BLaER1 (cell line): ENCODE data around the gene FADS1.

Experiments used
- H3K27ac ChIP-seq: shearing (Covaris generic); formaldehyde crosslinking; 2 replicates; pipeline ENCODE4 v1.8.1; 2022
- H3K27me3 ChIP-seq: shearing (Covaris generic); formaldehyde crosslinking; 2 replicates; pipeline ENCODE4 v1.8.1; 2022
- H3K36me3 ChIP-seq: shearing (Covaris generic); formaldehyde crosslinking; 2 replicates; pipeline ENCODE4 v1.8.1; 2022
- H3K4me1 ChIP-seq: shearing (Covaris generic); formaldehyde crosslinking; 2 replicates; pipeline ENCODE4 v1.8.1; 2022
- H3K4me2 ChIP-seq: shearing (Covaris generic); formaldehyde crosslinking; 2 replicates; pipeline ENCODE4 v1.8.1; 2022
- H3K4me3 ChIP-seq: shearing (Covaris generic); formaldehyde crosslinking; 2 replicates; pipeline ENCODE4 v1.8.1; 2022
- H3K9ac ChIP-seq: shearing (Covaris generic); formaldehyde crosslinking; 2 replicates; pipeline ENCODE4 v1.8.1; 2022
- H3K9me3 ChIP-seq: shearing (Covaris generic); formaldehyde crosslinking; 2 replicates; pipeline ENCODE4 v1.8.1; 2022
- H4K20me1 ChIP-seq: shearing (Covaris generic); formaldehyde crosslinking; 2 replicates; pipeline ENCODE4 v1.8.1; 2022
- Cebpa-rat ChIP-seq: shearing (Covaris generic); IDR thresholded peaks from 2 replicates; pipeline ENCODE4 v1.8.1; 2022

FADS1 gene

DNA sequence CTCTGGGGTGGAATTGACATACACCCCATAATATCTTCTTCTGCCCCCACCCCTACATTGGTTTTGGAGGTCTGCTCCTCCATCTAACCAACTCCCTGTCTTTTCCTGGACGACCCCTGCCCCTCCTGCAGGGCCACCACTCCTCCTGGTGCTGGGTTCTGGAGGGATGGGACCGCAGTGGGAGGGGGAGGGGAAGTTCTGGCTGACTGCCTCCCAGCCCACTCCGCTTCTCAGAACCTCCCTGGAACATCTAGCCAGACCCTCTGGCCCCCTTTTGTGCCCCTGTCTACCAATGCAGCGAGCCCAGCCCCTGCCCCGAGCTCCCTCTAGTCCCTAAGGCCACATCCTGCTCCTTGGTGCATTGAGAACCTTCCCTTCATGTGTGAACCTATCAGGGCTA is 63.1 kb downstream of the FADS1 start:
- Histone ChIP-seq H3K4me3 (no peak overlapping the region), H3K4me2 (no peak overlapping the region), H3K9me3 (no peaks in the 10 kb centered on the region), H3K9ac (no peak overlapping the region), H3K27ac (no peak overlapping the region), H3K4me1 (peaks cover 32% of the 10 kb centered on the region), H3K27me3 (peaks cover 55% of the 10 kb centered on the region), H3K36me3 (no peaks in the 10 kb centered on the region), H4K20me1 (no peaks in the 10 kb centered on the region)
- TF ChIP-seq Cebpa-rat: no peak

DNA sequence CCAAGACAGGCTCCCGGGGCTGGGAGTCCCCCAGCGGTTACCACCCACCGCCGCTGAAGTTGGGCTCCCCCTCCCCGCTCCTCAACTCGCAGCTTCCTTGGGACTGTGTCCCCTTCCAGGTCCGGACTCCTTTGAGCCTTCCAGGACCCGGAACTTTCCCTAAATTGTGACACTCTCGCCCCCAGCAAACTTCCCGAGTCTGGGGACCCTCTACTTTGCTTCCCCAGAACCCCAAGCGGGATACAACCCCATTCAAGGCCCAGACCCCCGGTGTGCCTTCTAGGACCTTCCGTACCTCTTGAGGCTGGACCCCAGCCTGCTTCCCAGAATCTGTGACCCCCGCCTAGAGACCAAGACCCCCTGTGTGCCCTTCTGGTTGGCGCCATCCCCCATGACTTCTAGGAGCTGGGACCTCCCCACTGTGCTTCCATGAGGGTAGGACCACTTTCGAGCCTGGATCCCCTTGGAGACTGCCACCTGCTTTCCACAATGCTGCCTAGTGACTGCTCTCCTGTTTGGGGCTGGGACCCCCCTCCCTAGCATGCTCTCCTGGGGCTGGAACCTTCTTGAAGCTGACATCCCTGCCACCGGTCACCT is 63.8 kb downstream of the FADS1 start:
- H3K9ac ChIP-seq: no peak overlapping the region
- no peaks in the 10 kb centered on the region for H4K20me1 ChIP-seq
- peak overlapping the region; percentile 80 for H3K4me2 ChIP-seq
- no peak for TF ChIP-seq Cebpa-rat
- no peak overlapping the region for H3K27ac ChIP-seq
- H3K9me3 ChIP-seq: no peaks in the 10 kb centered on the region
- peaks cover 32% of the 10 kb centered on the region for H3K4me1 ChIP-seq
- H3K36me3 ChIP-seq: no peaks in the 10 kb centered on the region
- peaks cover 55% of the 10 kb centered on the region for H3K27me3 ChIP-seq
- H3K4me3 ChIP-seq: peak overlapping the region; percentile 62

DNA sequence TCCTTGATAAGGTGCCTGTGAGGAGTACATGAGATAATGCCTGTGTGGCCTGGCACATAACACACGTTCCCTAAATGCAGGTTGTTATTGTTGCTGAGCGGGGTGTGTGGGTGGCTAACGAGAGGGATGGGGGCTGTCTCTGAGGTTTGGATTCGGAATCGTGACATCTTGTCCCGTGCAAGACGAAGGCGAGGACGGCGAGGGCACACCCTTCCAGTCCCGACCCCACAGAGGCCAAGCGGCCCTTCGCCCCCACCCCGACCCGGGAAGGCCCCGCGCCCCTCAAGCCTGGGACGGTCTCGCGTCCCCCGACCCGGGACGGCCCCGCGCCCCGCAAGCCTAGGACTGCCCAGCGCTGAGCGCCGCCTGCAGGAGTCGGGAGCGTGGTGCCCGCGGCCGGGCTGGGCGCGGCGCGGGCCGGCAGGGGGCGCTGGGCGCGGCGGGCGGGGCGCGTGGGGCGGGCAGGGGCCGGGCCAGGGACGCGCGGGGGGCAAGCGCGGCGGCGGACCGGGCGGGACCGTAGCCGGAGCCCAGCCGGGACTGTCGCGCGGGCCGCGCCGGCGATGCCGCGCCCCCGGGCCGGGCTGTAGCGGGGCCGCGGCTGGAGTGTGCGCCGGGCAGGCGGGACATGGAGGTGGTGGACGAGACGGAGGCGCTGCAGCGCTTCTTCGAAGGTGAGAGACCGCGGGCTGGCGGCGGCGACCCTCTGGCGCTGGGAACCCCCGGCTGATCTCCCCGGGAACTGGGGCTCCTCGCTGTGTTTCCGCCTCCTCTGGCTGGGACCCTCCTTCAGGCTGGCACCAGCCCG is 64.5 kb downstream of the FADS1 start, which contains the start of gene MYRF:
MYRF (plus strand) TSS at position 520 of the 808 bp plus-strand sequence; CDS start at position 629, 109 bp downstream.
- H3K36me3 ChIP-seq: no peaks in the 10 kb centered on the region
- H3K4me3 ChIP-seq: peak within 1 kb of the TSS; percentile 62
- H3K4me1 ChIP-seq: peaks cover 27% of the 10 kb centered on the region
- H3K27me3 ChIP-seq: peaks cover 55% of the 10 kb centered on the region
- H3K27ac ChIP-seq: no peak within 1 kb of the TSS
- H3K9me3 ChIP-seq: no peaks in the 10 kb centered on the region
- no peak within 1 kb of the TSS for H3K9ac ChIP-seq
- H4K20me1 ChIP-seq: no peaks in the 10 kb centered on the region
- no peak for TF ChIP-seq Cebpa-rat
- H3K4me2 ChIP-seq: peak within 1 kb of the TSS; percentile 80

DNA sequence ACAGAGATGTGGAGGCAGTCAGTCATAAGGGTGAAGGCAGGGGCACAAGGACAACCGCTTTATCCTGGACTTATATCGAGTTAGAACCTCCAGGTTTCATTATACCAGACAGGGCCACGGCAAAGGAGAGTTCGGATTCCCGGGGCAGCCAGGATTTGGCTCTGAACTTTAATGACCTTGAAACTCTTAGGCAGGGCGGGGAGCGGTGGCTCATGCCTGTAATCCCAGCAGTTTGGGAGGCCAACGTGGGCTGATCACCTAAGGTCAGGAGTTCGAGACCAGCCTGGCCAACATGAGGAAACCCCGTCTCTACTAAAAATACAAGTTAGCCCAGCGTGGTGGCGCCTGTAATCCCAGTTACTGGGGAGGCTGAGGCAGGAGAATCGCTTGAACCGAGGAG is 65.4 kb downstream of the FADS1 start:
- Histone ChIP-seq H3K9me3 (no peaks in the 10 kb centered on the region), H3K4me1 (peaks cover 18% of the 10 kb centered on the region), H3K9ac (no peak overlapping the region), H3K27ac (no peak overlapping the region), H3K4me2 (no peak overlapping the region), H3K27me3 (peaks cover 55% of the 10 kb centered on the region), H3K4me3 (no peak overlapping the region), H4K20me1 (no peaks in the 10 kb centered on the region), H3K36me3 (no peaks in the 10 kb centered on the region)
- TF ChIP-seq Cebpa-rat: no peak

DNA sequence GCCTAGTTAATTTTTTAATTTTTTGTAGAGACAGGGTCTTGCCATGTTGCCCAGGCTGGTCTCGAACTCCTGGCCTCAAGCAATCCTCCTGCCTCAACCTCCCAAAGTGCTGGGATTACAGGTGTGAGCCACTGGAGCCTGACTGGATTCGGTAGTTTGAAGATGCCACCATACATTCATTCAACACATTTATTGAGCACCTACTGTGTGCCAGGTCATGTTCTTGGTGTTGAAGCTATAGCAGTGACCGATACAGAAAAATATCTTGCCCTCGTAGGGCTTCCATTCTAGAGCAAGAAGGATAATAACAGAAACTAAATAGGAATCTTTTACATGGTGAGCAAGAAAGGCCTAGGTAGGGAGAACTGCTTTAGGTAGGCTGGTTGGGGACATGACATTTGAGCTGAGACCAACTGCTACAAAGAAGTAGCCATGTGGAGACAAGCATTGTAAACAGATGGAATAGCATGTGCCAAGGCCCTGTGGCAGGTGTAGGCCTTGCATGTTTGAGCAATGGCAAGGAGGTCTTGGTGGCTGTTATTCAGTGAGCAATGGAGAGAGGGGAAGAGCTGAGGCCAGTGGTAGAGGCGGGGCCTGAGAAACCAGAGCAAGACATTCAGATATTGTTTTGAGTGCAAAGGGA is 66.1 kb downstream of the FADS1 start:
- H3K27ac ChIP-seq: no peak overlapping the region
- no peaks in the 10 kb centered on the region for H4K20me1 ChIP-seq
- no peak for TF ChIP-seq Cebpa-rat
- peaks cover 55% of the 10 kb centered on the region for H3K27me3 ChIP-seq
- no peak overlapping the region for H3K4me2 ChIP-seq
- H3K9me3 ChIP-seq: no peaks in the 10 kb centered on the region
- no peak overlapping the region for H3K9ac ChIP-seq
- peaks cover 14% of the 10 kb centered on the region for H3K4me1 ChIP-seq
- no peak overlapping the region for H3K4me3 ChIP-seq
- no peaks in the 10 kb centered on the region for H3K36me3 ChIP-seq
